Brain microvascular endothelial cell (primary cell): ENCODE data around the gene DUSP2.

Source experiments
- DNase-seq: peaks from one replicate; pipeline ENCODE4 v3.0.0-alpha.2; 2020
- H3K27ac ChIP-seq: fragments of 250-450 bp; sonication (Bioruptor Pico); 2 replicates; pipeline ENCODE4 v1.5.1; 2020; ENCODE audit warnings: mild to moderate bottlenecking, moderate library complexity
- H3K27me3 ChIP-seq: fragments of 250-450 bp; sonication (Bioruptor Pico); replicated peaks from 2 replicates; pipeline ENCODE4 v1.5.1; 2020; ENCODE audit warnings: mild to moderate bottlenecking
- H3K36me3 ChIP-seq: fragments of 250-450 bp; sonication (Bioruptor Pico); replicated peaks from 2 replicates; pipeline ENCODE4 v1.5.1; 2020; ENCODE audit warnings: mild to moderate bottlenecking
- H3K4me3 ChIP-seq: 2 replicates; pipeline ENCODE4 v1.5.1; 2011; ENCODE audit warnings: low read depth, mild to moderate bottlenecking, control low read depth, low read length, moderate library complexity
- in situ Hi-C: cut with HindIII; loops from 2 replicates; pipeline ENCODE4 v1.10.0; 2017; ENCODE audit warnings: low sequenced_read_pairs, low pct_ligation_motif_present
- TF ChIP-seq, protein P1 (sequence below): IDR thresholded peaks from 2 replicates; pipeline ENCODE4 v1.5.1; 2011; ENCODE audit warnings: low read depth, mild to moderate bottlenecking, moderate library complexity, low read length, control low read depth, inconsistent platforms; ENCODE audit errors: missing control alignments

The DUSP2 gene

DNA sequence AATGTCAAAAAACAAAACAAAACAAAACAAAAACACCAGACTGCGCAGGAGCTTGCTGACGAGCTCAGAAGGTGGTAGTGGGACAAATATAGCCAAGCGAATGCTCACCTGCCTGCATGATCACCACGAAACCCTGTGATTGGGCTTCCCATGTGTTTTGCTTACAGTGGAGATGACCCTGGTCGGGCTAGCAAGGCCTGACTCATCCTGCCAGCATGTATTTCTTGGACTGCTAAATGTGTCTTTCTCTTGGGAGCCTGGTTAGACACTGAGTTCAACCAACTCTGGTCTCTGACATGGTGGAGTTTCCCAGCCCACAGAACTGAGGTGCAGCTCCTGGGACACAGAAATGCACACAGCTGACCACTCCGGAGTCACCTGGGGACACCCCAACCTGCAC lies 30.7 kb upstream of the DUSP2 start:
- H3K27ac ChIP-seq: no peak overlapping the region
- DNase-seq: peak; percentile 89
- H3K4me3 ChIP-seq: no peak overlapping the region
- H3K36me3 ChIP-seq: no peaks in the 10 kb centered on the region
- in situ Hi-C loops: no loop called here
- no peaks in the 10 kb centered on the region for H3K27me3 ChIP-seq
- TF ChIP-seq, protein P1, sequence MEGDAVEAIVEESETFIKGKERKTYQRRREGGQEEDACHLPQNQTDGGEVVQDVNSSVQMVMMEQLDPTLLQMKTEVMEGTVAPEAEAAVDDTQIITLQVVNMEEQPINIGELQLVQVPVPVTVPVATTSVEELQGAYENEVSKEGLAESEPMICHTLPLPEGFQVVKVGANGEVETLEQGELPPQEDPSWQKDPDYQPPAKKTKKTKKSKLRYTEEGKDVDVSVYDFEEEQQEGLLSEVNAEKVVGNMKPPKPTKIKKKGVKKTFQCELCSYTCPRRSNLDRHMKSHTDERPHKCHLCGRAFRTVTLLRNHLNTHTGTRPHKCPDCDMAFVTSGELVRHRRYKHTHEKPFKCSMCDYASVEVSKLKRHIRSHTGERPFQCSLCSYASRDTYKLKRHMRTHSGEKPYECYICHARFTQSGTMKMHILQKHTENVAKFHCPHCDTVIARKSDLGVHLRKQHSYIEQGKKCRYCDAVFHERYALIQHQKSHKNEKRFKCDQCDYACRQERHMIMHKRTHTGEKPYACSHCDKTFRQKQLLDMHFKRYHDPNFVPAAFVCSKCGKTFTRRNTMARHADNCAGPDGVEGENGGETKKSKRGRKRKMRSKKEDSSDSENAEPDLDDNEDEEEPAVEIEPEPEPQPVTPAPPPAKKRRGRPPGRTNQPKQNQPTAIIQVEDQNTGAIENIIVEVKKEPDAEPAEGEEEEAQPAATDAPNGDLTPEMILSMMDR: no peak

DNA sequence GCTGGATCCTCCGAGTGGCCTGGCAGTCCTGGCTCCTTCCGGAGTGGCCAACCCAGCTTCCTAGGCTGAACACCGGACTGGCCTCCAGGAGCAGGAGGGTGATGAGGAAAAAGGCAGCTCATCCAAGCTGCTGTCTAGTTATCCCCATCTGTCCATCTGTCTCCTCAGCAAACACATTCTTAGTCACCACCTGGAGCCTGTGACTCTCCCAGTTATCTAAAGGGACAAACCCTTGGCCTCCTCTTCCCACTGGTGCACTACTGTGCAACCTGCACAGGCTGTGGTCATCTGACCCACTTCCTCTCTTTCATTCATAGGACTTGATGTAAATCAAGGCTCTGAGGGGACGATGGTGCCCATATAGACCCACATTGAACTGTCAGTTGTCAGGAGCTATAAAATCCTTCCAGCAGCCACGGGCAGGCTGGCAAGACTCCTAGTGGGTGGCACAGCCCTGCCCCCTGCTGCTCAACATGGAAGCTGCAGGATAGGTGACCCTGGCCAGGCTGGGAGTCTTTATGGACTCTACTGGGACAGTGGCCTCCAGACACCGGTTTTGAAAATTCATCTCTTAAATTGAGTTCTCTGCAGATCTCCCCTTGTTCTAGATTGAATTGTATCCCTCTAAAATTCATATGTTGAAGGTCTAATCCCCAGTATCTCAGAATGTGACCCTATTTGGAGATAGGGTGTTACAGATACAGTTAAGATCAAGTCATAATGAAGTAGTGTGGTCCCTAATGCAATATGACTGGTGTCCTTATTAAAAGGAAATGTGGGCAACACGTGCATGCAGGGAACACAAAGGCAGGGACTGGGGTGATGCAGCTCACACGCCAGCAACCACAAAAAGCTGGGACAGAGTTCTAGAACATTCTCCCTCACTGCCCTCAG lies 29.3 kb upstream of the DUSP2 start:
- peak; percentile 41 for DNase-seq
- Histone ChIP-seq H3K27ac (no peak overlapping the region), H3K36me3 (no peaks in the 10 kb centered on the region), H3K4me3 (no peak overlapping the region), H3K27me3 (no peaks in the 10 kb centered on the region)
- TF ChIP-seq, protein P1: peak; percentile 97
- in situ Hi-C loops: no loop called here

DNA sequence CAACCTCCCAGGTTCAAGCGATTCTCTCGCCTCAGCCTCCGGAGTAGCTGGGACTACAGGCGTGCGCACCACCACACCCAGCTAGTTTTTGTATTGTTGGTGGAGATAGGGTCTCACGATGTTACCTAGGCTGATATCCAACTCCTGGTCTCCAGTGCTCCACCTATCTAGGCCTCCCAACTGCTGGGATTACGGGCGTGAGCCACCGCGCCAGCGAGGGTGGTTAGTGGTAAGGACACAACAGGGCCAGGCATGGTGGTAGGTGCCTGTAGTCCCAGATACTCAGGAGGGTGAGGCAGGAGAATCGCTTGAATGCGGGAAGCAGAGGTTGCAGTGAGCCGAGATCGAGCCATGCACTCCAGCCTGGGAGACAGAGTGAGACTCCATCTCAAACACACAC lies 26.6 kb upstream of the DUSP2 start:
- in situ Hi-C loops: no loop called here

DNA sequence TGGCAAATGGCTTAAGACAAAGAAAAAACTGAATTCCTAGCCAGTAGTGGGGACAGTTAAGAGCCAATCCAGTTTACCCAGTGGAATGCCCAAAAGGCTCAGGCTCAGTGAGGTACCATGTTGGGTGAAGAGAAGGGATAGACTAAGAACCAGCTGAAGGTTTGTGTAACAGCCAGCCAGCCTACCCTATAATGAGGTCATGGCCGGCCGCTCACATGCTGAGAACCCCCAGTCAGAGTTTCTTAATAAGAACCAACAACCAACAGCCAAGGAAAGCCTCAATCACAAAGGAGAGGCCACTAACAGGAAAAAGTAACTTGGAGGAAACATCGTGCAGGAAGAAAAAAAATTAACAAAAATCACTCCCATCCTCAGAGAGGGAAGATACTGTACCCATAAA lies 25.4 kb upstream of the DUSP2 start:
- DNase-seq: no peak
- TF ChIP-seq, protein P1: no peak
- Histone ChIP-seq H3K27ac (no peak overlapping the region), H3K27me3 (no peaks in the 10 kb centered on the region), H3K36me3 (no peaks in the 10 kb centered on the region), H3K4me3 (no peak overlapping the region)
- in situ Hi-C loops: no loop called here

More for the DNA sequence above, 26.6 kb upstream of the DUSP2 start:
- no peak overlapping the region for H3K27ac ChIP-seq
- DNase-seq: no peak
- TF ChIP-seq, protein P1: no peak
- no peaks in the 10 kb centered on the region for H3K27me3 ChIP-seq
- H3K4me3 ChIP-seq: no peak overlapping the region
- no peaks in the 10 kb centered on the region for H3K36me3 ChIP-seq

DNA sequence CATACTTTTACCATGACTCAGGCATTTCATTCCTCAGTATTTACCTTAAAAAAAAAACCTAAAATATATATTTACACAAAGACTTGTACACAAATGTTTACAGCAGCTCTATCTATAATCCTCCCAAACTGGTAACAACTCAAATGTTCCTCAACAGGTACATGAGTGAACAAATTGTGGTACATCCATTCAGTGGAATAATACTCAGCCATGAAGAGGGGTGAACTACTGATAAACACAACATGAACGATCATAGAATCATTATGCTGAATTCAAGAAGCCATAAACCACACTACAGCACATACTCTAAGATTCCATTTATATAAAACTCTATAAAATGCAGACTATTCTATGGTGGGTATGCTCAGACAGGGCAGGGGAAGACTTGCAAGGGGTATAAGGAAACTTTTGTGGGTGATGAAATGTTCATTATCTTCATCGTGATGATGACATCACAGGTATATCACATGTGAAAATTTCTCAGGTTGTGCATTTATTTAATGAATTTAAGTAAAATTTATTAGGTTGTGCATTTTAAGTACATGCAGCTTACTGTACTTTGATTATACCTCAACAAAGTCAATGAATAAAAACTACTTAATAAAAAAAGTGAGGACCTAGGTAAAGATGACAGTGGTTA lies 24.7 kb upstream of the DUSP2 start:
- TF ChIP-seq, protein P1: no peak
- no peak for DNase-seq
- H3K27ac ChIP-seq: no peak overlapping the region
- H3K36me3 ChIP-seq: no peaks in the 10 kb centered on the region
- in situ Hi-C loops: no loop called here
- no peak overlapping the region for H3K4me3 ChIP-seq
- H3K27me3 ChIP-seq: no peaks in the 10 kb centered on the region
